H1 (cell line): ENCODE measurements around the gene KIZ. TPM values are rescaled to one million over a fixed set of nuclear protein-coding genes. Genes with fewer than 3 reads are reported as not detected.

Experiments used
- CBX8 ChIP-seq: fragments of 300-800, 300-1000 bp; sonication (generic); IDR thresholded peaks from 2 replicates; pipeline ENCODE4 v1.7.1; 2016; ENCODE audit warnings: low read depth, low read length, borderline replicate concordance
- FOSL1 ChIP-seq: IDR thresholded peaks from 2 replicates; pipeline ENCODE4 v1.6.1; 2011; ENCODE audit warnings: mild to moderate bottlenecking, low read depth, low read length, moderate library complexity; ENCODE audit not compliant: insufficient read depth
- KDM4A ChIP-seq: IDR thresholded peaks from one replicate; pipeline ENCODE4 v1.7.1; 2012; ENCODE audit warnings: low read depth, mild to moderate bottlenecking, moderate library complexity, low read length, inconsistent platforms; ENCODE audit not compliant: severe bottlenecking
- NRF1 ChIP-seq: IDR thresholded peaks from 2 replicates; pipeline ENCODE4 v1.6.1; 2011; ENCODE audit warnings: mild to moderate bottlenecking, low read depth, low read length, improper control_type of control experiment
- RAD21 ChIP-seq, 2 experiments: IDR thresholded peaks in 1 of 2; conservative IDR thresholded peaks in 1 of 2; 2 replicates each; pipeline ENCODE4 v1.6.1; 2011; ENCODE audit warnings: low read depth in 2 of 2, low read length in 2 of 2, improper control_type of control experiment in 1 of 2, inconsistent platforms in 1 of 2, mild to moderate bottlenecking in 1 of 2, moderate library complexity in 1 of 2
- SAP30 ChIP-seq: fragments of 300-600 bp; sonication (generic); IDR thresholded peaks from 2 replicates; pipeline ENCODE4 v1.7.1; 2012; ENCODE audit warnings: low read length, moderate library complexity, mild to moderate bottlenecking, inconsistent platforms; ENCODE audit not compliant: insufficient read depth, insufficient replicate concordance
- polyA plus RNA-seq, 7 experiments: library from polyadenylated mRNA; depleted of rRNA in 3 of 7; stranded (reverse) in 5 of 7; unstranded in 2 of 7; fragments of >200 nt in 5 of 7; fragments of 200-250 nt in 2 of 7; gene quantifications; 1 replicate in 5 of 7; 2 replicates in 1 of 7; 4 replicates in 1 of 7; pipeline versions ENCODE4 v1.2.1 to v1.2.3, GENCODE V29; 2011 to 2013; ENCODE audit warnings: missing spikeins in 2 of 7, mixed read lengths in 2 of 7
- total RNA-seq: library from RNA; stranded (reverse); fragmentation: NEBNext Ultra II Directional; extraction: Animal tissue kit (Norgen Biotek cat#: 25700); gene quantifications from 2 replicates; pipeline ENCODE4 v1.2.1, GENCODE V29; 2021
- TF ChIP-seq, protein P1 (sequence below): IDR thresholded peaks from 2 replicates; pipeline ENCODE4 v1.6.1; 2011; ENCODE audit warnings: low read length, improper control_type of control experiment

The KIZ gene
- total and polyA plus RNA-seq, 2 of the 8 experiments (the other 6 are each of a cell fraction or from before 2014, with no cell fraction given): 13.0 to 51.7 TPM

GRCh38 chr20:21096321-21097043, 29.4 kb upstream of the KIZ start (continued):
- TF ChIP-seq SAP30 (no peak), KDM4A (no peak), RAD21 (IDR thresholded peaks at IDR 0.05 in 1 of 2, conservative IDR thresholded peaks at IDR 0.05 in 1 of 2; ENCODE audit: low read depth in 2 of 2, low read length in 2 of 2) (no peak), CBX8 (no peak), NRF1 (no peak), FOSL1 (no peak)
- TF ChIP-seq, protein P1, sequence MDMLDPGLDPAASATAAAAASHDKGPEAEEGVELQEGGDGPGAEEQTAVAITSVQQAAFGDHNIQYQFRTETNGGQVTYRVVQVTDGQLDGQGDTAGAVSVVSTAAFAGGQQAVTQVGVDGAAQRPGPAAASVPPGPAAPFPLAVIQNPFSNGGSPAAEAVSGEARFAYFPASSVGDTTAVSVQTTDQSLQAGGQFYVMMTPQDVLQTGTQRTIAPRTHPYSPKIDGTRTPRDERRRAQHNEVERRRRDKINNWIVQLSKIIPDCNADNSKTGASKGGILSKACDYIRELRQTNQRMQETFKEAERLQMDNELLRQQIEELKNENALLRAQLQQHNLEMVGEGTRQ: peak; percentile 86
